NCI-H2227 (cell line): ENCODE results near the gene CNTN1.

ENCODE experiments used
- DNase-seq: peaks from one replicate; lab custom pipeline; 2025; ENCODE audit not compliant: unreplicated experiment; lab: John Stamatoyannopoulos, UW

Gene CNTN1

GRCh38 chr12:40691913-40692764, at the start of gene CNTN1:
CNTN1 (plus strand) TSS chr12:40692439.
- peak; percentile 13 for DNase-seq

DNA sequence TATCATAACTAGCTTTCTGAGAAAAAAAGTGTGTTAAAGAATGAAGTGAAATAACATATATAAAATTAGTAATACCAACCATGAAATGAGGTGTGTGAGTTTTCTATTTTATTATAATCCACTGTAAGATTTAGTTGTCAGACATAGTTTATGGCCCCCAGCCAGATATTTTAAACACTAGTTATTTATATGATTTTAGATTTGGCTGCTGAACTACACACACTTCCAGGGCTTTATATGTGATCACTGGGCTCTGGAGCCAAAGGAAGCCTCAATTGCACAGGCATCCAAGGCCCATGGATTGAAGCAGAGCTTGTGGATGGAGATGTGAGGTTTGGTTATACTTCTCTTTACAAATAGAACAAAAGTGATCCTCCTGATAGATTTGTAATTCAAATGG, 48.7 kb upstream of the CNTN1 start:
- no peak for DNase-seq

GRCh38 chr12:40643976-40644375, 48.3 kb upstream of the CNTN1 start:
- no peak for DNase-seq

GRCh38 chr12:40644708-40645107, 47.5 kb upstream of the CNTN1 start:
- no peak for DNase-seq

GRCh38 chr12:40645361-40645760, 46.9 kb upstream of the CNTN1 start:
- DNase-seq: no peak

DNA sequence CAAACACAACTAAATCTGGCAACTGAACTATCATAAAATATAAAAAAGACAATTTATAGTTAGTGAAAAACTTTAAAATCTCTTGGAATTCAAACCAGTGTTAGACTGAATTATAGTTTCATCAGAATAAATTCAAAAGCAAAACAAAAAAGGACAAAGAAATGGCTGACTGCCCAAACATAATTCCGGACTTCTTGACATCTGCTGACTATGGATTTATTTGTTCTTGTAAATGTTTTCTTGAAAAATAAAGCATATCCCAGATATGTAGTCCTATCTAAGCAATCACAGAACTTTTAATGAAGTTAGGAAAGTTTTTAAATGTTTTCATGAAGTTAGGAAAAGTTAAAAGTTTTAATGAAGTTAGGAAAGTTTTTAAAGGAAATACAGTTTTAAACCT, 45.8 kb upstream of the CNTN1 start:
- no peak for DNase-seq

DNA sequence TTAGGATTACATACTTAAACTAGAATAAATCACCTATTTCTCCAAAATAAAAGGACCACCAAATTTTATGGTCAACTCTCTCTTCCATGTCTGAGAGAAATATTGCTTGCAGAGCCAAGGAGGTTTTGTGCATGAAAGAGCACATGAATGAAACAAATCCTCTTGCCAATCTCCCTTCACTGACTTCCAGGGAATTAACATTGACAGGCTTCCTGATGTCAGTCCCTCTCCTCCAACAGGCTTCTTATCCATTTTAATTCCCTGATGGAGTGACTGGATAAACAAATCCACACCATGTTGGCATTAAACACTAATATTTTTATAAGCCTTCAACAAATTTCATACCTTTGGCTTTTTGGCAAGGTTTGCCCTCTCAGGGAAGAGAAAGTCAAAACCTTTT, 45.3 kb upstream of the CNTN1 start:
- DNase-seq: no peak

GRCh38 chr12:40647651-40648050, 44.6 kb upstream of the CNTN1 start:
- DNase-seq: no peak

DNA sequence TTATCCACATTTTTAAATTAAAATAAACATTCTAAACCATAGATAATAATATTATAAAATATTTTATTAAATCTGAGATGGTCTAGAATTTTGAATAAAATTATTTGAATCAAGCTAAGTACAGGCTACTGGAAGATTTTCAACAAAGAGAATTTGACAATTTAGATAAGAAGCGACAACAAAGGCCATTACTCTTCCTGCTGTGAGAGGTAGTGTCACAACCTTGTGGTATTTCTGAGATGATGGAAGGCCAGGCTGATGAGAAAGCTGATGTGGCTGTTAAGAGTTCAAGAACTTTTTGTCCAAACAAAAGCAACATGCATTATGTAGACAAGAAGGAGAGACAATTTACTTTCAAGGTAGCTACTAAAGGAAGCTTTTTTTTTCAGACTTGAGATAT, 43.7 kb upstream of the CNTN1 start:
- no peak for DNase-seq

GRCh38 chr12:40650038-40650704, 42.1 kb upstream of the CNTN1 start:
- DNase-seq: no peak

DNA sequence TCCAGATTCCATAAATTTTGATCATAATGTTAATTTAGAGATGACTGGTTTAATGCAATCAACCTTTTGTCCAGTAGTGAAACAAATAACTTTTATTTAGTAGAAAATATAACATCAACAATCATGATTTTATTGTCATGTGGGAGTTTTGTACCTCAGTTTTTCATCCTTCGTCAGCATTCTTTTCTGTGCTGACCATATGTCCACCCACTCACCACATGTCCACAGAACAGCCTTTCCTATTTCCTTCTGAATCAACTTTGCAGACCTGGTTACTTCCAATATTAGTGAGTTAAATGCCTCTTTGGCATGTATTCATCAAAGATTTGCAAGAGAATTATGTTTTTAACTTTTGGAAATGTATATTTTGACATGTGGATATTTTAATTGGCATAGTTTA, 36.8 kb upstream of the CNTN1 start:
- DNase-seq: no peak

DNA sequence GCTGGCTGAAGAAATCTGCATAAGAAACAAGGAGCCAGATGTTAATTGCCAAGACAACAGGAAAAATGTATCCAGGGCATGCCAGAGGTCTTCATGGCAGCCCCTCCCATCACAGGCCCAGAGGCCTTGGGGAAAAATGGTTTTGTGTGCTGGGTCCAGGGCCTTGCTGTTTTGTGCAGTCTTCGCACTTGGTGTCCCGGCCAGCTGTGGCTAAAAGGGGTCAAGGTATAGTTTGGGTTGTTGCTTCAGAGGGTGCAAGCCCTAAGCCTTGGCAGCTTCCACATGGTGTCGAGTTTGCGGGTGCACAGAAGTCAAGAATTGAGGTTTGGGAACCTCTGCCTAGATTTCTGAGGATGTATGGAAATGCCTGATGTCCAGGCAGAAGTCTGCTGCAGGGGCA, 29.9 kb upstream of the CNTN1 start:
- DNase-seq: no peak

DNA sequence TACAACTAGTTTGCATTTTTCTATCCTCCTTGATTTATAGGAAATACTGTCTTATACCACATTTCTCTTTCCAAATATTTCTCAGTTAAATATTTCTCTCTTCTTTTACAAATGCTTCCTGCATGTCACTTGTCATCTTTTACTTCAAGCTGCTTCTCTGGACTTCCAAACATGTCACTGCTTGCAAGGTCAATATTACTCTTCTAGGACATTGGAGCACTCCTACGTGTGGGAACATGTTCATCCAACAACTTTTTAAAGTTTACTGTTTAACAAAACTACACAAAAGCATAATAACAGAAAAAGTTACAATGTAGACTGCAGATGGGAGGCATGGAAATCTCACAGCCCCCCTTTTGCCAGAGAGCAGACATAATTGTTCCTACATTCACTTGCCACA, 28.5 kb upstream of the CNTN1 start:
- no peak for DNase-seq

GRCh38 chr12:40668099-40668529, 24.1 kb upstream of the CNTN1 start:
- DNase-seq: no peak

DNA sequence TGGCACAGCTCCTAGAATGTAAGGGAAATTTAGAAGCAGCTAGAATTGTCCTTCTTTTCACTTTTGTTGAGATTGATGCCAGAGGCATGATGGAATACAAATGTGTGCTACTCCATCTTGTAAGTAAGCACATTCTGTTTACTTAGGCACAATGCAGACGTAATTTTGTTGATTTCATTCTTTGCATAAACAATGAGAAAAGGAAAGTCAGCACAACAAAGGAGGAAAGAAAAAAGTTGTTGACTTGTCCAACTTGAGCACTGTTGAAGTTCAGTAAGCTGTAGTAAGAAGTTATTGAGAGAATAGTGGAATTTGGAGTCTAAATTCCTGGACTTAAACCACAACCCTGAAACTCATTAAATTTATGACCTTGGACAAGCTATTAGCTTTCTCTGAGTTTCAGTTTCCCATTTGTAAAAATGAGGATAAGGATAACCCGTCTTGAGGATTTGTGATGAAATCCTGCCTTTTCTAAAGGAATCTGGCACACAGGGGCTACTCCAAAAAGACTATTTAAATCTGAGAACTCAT, 19.4 kb upstream of the CNTN1 start:
- no peak for DNase-seq

DNA sequence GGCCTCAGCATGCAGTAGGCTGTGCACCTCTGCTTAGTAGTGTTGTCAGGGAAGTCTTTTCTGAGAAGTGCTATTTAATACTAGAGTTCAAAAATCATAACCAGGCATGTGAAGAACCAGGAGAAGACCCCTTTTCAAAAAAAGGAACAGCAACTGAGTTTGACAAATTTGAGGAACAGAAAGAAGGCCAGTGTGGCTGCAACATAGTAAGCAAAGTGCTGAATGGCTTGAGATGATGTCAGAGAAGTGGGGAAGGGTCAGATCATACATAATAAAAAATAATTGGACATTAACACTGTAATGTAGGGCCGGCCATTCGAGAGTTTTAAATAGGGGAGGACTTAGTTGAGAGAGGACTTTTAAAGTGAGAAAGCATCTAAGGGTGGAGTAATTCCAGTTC, 11.1 kb upstream of the CNTN1 start:
- DNase-seq: no peak

- no peak for DNase-seq
Observed at GRCh38 chr12:40684986-40685385, 7.3 kb upstream of the CNTN1 start.

DNA sequence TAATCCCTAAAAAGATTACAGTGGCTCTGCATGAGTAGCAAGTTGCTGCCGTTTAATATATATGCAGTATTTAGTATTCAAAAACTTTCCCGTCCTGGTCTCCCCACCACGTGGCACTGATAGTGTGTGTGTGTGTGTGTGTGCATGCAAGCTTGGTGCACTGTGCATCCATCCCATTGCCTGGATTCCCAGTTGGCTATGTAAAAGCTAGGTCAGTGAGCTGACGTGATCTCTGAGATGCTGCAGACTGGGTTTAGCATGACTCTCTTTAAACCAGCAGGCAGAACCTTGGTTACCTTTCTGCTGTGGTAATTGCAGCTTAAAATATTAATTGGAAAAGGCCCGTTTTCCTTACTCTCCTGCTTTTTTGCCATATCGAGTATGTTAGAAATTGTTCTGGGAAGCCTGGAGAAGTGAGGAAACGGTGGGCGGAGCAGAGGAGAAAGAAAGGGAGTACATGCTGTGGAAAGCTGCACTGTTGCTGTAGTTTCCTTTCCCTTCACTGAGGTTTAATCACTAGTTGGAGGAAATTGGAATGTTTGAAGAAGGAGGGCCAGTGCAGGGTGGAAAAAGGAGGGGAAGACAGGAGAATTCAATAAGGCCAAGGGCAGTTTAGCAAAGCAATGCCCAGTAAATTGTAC, 4.0 kb upstream of the CNTN1 start:
- no peak for DNase-seq

GRCh38 chr12:40689576-40689975, 2.7 kb upstream of the CNTN1 start:
- no peak for DNase-seq

- no peak for DNase-seq
Observed at GRCh38 chr12:40692765-40693206, 547 bp downstream of the CNTN1 start.

- peak; percentile 0 for DNase-seq
Observed at GRCh38 chr12:40693207-40693821, 1.1 kb downstream of the CNTN1 start.
